Middle frontal gyrus (tissue), 1 donor: ENCODE results near the gene IMPACT.

Source experiments
- DNase-seq: peaks from one replicate; pipeline ENCODE4 v3.0.0-alpha.2; 2015; ENCODE audit warnings: low spot score; ENCODE audit errors: extremely low spot score

The IMPACT gene

GRCh38 chr18:24421831-24422230, 4.6 kb upstream of the IMPACT start:
- DNase-seq, result no peak

DNA sequence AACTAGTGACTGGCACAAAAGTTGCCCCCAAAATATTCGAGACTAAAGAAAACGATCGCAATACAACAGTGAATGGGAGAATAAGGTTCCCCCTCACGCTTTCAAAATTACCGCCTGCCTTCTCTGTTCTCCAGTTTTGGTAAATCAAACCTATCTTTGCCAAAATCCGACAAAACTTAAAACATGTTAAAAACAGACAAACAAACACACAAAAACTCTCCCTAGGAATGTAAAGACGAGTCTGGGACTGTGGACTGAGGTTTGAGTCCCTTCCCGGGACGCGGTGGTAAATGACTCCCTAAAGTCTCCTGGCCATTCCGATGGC, 435 bp upstream of the IMPACT start:
- no peak for DNase-seq

GRCh38 chr18:24427484-24427883, 1.0 kb downstream of the IMPACT start:
- no peak for DNase-seq

- no peak for DNase-seq
Observed at GRCh38 chr18:24428709-24429108, 2.2 kb downstream of the IMPACT start.

DNA sequence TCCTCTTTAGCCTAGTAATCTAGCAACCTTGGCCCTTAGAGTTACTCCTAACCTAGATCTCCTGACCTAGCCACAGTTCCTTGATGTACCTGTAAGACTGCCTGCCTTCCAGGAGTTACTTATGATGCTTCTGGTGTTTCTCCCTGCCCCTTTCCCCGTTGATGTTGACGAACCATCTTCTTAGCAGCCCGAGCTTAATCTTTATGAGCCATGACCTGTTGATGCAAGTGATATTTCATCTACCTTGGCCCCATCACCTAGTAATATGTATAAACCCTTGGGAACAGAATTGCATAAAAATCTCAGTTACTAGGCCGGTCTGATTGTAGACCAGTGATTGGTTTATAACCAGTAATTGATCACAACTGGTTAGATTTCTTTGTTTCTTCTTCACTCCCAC, 2.7 kb downstream of the IMPACT start:
- no peak for DNase-seq

GRCh38 chr18:24432618-24433017, 6.1 kb downstream of the IMPACT start:
- DNase-seq, result no peak

GRCh38 chr18:24436939-24437338, 10.5 kb downstream of the IMPACT start:
- DNase-seq, result no peak

DNA sequence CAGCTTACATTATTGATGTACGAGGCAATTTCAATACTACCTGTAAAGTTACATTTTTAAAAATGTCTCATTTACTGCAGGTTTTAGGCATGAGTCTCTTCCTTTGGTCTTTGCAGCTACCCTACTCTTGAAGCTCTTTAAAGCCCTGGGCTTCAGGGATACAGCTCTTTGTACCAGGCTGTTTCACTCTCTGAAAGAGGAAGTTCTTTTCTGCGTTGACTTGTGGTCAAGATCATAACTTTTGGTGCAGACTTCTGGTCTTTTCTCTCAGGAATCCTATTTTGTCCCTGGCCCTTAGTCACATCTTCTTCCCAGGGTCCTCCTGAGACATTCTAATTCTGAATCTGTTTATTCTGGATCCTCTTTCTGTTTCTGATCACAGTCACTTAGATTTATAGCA, 17.4 kb downstream of the IMPACT start:
- no peak for DNase-seq

GRCh38 chr18:24446453-24446852, 20.0 kb downstream of the IMPACT start:
- DNase-seq, result no peak

DNA sequence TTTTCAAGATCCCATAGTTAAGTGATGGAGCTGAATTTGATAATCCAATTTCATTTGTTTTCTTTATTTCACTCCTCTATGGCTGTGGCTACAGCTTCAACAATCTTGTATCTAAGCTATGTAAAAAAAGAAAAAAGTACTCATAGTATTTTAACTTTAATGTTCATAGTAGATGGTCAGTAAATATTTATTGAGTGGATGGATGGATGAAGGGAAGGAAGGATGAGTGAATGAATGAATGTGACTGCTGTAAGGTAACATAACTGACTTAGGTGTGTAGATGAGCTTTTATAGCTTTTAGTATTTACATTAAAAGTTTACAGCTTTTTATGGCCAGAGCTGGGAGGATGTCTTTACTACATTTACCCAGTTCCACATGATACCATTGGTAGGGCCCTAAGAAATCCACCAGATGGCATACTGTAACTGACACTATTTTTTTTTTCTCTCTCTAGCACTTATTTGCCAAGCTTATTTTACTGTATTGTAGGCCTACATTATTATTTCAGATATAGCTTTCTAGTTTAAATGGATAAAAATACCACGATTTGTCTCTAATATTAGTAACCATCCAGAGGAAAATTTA, 20.6 kb downstream of the IMPACT start:
- DNase-seq, result no peak

GRCh38 chr18:24447961-24448360, 21.5 kb downstream of the IMPACT start:
- DNase-seq, result no peak

- DNase-seq, result no peak
Observed at GRCh38 chr18:24456549-24456948, 30.1 kb downstream of the IMPACT start.

- DNase-seq, result no peak
Observed at GRCh38 chr18:24459772-24460171, 33.3 kb downstream of the IMPACT start.

- DNase-seq, result no peak
Observed at GRCh38 chr18:24460388-24460787, 33.9 kb downstream of the IMPACT start, which contains the start of gene HRH4. HRH4 (plus strand) TSS chr18:24460637; CDS start chr18:24460729, 92 bp downstream.

DNA sequence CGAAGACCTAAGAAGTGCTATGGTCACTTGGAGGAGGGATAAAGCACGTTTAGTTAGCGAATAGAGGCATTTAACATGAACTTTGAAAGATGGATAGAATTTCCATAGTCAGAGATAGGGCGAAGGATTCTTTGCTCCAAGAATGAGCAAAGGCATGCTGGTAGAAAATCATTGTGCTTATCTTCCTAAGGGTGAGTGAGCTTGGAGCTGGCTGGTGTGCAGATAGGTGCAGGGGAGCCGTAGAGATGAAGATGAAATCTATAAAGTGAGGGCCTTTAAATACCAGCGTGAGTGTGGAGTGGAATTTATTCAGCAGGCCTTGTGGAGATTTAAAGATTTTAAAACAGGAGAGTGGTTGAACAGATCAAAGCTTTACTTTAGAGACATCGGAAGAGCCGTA, 35.5 kb downstream of the IMPACT start:
- no peak for DNase-seq

GRCh38 chr18:24462838-24463775, 36.6 kb downstream of the IMPACT start:
- no peak for DNase-seq

DNA sequence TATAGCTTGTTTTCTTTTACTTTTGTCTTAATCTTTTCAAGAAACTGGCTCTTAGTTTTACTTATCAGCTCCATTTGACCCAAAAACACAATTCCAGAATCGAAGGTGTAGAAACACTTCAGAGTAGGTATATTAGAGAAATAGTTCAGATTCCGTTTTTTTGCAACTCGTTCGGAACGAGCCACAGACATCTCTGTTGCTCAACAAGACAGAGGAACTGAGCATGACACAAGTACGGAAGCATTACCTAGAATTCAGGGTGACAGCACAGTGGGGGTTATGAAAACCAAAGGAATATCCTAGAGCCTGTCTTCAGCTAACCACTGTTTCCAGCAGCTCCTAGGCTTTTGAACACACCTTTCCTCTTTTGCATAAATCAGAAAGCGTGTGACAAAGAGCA, 39.0 kb downstream of the IMPACT start:
- DNase-seq, result no peak

DNA sequence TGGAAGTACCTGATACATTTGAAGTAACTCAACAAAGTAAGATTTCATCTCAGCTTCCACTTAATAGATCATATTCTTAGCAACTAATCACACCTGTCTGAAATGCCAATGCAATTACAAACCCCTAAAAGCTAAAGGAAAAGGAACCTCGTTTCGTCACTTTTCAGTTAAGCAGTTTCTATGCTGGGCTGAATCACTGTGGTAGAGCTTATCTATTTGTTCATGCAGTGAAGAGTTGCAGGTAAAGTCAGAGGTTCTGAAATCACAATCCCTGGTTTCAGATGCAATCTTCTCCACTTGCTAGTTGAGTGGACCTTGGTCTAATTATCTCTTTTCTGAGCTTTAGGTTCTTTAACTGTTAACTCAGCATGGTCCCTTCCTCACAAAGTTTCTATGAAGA, 40.3 kb downstream of the IMPACT start:
- DNase-seq, result no peak

DNA sequence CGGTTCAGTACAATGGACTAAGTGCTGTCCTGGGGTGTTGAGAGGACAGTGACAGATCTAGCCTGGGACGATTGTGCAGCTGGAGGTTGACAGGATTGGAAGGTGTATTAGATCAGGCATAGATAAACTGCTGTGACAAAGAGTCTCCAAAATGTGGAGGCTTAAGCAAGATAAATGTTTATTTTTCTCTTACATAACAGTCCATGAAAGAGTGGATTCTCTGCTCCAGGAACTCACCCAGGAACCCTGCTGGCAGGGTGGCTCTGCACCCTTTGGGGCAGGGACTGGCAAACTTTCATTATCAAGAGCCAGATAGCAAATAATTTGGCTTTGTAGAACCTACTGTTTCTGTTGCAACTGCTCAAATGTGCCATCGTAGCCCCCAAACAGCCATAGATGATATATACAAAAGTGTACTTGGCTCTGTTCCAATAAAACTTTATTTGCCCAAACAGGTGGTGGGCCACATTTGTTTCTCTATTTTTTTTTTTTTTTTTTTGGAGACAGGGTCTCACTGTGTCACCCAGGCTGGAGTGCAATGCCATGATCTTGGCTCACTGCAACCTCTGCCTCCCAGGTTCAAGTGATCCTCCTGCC, 43.6 kb downstream of the IMPACT start:
- DNase-seq, result no peak

GRCh38 chr18:24470805-24471204, 44.3 kb downstream of the IMPACT start:
- no peak for DNase-seq

DNA sequence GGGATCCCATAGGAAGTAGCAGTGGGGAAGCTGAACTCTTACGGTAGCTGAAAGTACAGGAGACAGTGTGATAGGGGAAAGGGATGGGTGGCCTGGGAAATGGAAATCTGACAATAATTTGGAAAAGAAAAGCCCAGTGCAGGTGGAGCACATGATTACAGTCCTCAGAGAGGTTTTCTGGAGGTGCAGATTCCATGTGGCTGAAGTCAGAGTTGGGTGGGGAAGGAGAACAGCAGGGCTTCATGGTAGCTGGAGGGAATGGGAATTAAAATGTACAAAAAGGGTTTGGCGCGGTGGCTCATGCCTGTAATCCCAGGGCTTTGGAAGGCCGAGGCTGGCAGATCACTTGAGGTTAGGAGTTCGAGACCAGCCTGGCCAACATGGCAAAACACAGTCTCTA, 46.1 kb downstream of the IMPACT start:
- DNase-seq, result no peak

GRCh38 chr18:24474406-24474805, 47.9 kb downstream of the IMPACT start:
- DNase-seq, result no peak
